K562 (cell line): ENCODE data around the gene POLK. TPM values are rescaled to one million over a fixed set of nuclear protein-coding genes. Genes with fewer than 3 reads are reported as not detected.

Source experiments
- BRD4 ChIP-seq: fragments of 200-600 bp; sonication (generic); IDR thresholded peaks from 2 replicates; pipeline ENCODE4 v1.6.1; 2017; ENCODE audit warnings: inconsistent platforms
- CHD7 ChIP-seq: fragments of 200-600 bp; sonication (generic); IDR thresholded peaks from one replicate; pipeline ENCODE4 v1.6.1; 2012; ENCODE audit warnings: mild to moderate bottlenecking, low read depth, low read length, inconsistent platforms
- MAFK ChIP-seq: IDR thresholded peaks from 2 replicates; pipeline ENCODE4 v1.6.1; 2011; ENCODE audit warnings: low read length, improper control_type of control experiment
- MYNN ChIP-seq, 2 experiments: sonication (generic); formaldehyde crosslinking in 1 of 2; IDR thresholded peaks; 2 replicates each; pipeline versions ENCODE4 v1.5.0 to v1.6.1; 2016 to 2020; ENCODE audit warnings: antibody characterized with exemption in 1 of 2, missing genetic modification reagents in 1 of 2
- NFATC3 ChIP-seq: fragments of 450-650 bp; IDR thresholded peaks from 2 replicates; pipeline ENCODE4 v1.6.1; 2017; ENCODE audit warnings: mild to moderate bottlenecking
- PBX2 ChIP-seq, 2 experiments: IDR thresholded peaks in 1 of 2; conservative IDR thresholded peaks in 1 of 2; 2 replicates each; pipeline ENCODE4 v1.6.1; 2016; ENCODE audit warnings: low read depth in 2 of 2, mild to moderate bottlenecking in 1 of 2, missing compliant biosample characterization in 1 of 2, missing genetic modification characterization in 1 of 2, moderate library complexity in 1 of 2
- PHB ChIP-seq: fragments of 250-450 bp; sonication (Bioruptor Pico); IDR thresholded peaks from 2 replicates; pipeline ENCODE4 v1.5.0; 2021
- PRMT5 ChIP-seq: sonication (generic); formaldehyde crosslinking; IDR thresholded peaks from 2 replicates; pipeline ENCODE4 v1.5.0; 2020; ENCODE audit warnings: missing genetic modification reagents
- RBM22 ChIP-seq: fragments of 200-400 bp; formaldehyde crosslinking; IDR thresholded peaks from 2 replicates; pipeline ENCODE4 v1.6.1; 2018; ENCODE audit warnings: low read length, low read depth; ENCODE audit not compliant: poor library complexity, severe bottlenecking
- RCOR1 ChIP-seq, 2 experiments: IDR thresholded peaks; 2 replicates each; pipeline ENCODE4 v1.6.1; 2012; ENCODE audit warnings: low read depth in 2 of 2, low read length in 2 of 2, borderline replicate concordance in 1 of 2, improper control_type of control experiment in 1 of 2
- TRIM24 ChIP-seq, 2 experiments: fragments of 450-650 bp; IDR thresholded peaks; 2 replicates each; pipeline ENCODE4 v1.6.1; 2016
- ZNF224 ChIP-seq: sonication (generic); formaldehyde crosslinking; IDR thresholded peaks from 2 replicates; pipeline ENCODE4 v1.8.0; 2022; ENCODE audit warnings: mild to moderate bottlenecking, missing genetic modification reagents
- ZNF232 ChIP-seq: sonication (generic); formaldehyde crosslinking; IDR thresholded peaks from 2 replicates; pipeline ENCODE4 v1.8.0; 2022; ENCODE audit warnings: mild to moderate bottlenecking, missing genetic modification reagents
- ZNF75A ChIP-seq: fragments of 450-650 bp; formaldehyde crosslinking; IDR thresholded peaks from 2 replicates; pipeline ENCODE4 v1.4.0; 2020; ENCODE audit warnings: mild to moderate bottlenecking
- polyA plus RNA-seq, 8 experiments: library from polyadenylated mRNA; depleted of rRNA in 4 of 8; stranded (reverse) in 5 of 8; unstranded in 3 of 8; fragments of >200 nt; fragmentation: Nextera tagmentation in 2 of 8; fragmentation: Illumina TruSeq in 1 of 8; extraction: Ambion mirVana in 2 of 8; extraction: Trizol in 1 of 8; gene quantifications; 2 replicates each; pipeline versions ENCODE4 v1.2.1 to v1.2.3, GENCODE V29; 2011 to 2014; ENCODE audit warnings: inconsistent platforms in 1 of 8, missing spikeins in 1 of 8
- total RNA-seq, 7 experiments: library from RNA; depleted of rRNA in 6 of 7; stranded (reverse); fragments of >200 nt in 6 of 7; fragmentation: Illumina TruSeq in 2 of 7; extraction: Trizol in 2 of 7; gene quantifications; 2 replicates each; pipeline versions ENCODE4 v1.2.1 to v1.2.3, GENCODE V29; 2011 to 2021; ENCODE audit warnings: low replicate concordance in 1 of 7

The POLK gene
- total and polyA plus RNA-seq, 9 of the 15 experiments (the other 6 are each of a cell fraction or from before 2014, with no cell fraction given): 6.1 to 31.6 (median 16.5) TPM

GRCh38 chr5:75612226-75612569, 100.5 kb downstream of the POLK start (continued):
- TF ChIP-seq RBM22: no peak
- no peak for TF ChIP-seq PHB (CRISPR knock-in tag)
- TF ChIP-seq MAFK: no peak
- TF ChIP-seq MYNN (IDR thresholded peaks at IDR 0.05): no peak
- no peak for TF ChIP-seq MYNN (CRISPR knock-in tag; IDR thresholded peaks at IDR 0.05)
- TF ChIP-seq TRIM24 (IDR thresholded peaks at IDR 0.05): no peak
- no peak for TF ChIP-seq PRMT5
- no peak for TF ChIP-seq NFATC3
- TF ChIP-seq CHD7: no peak
- TF ChIP-seq BRD4: no peak
- TF ChIP-seq ZNF224 (CRISPR knock-in tag): no peak
- TF ChIP-seq PBX2 (CRISPR knock-in tag; IDR thresholded peaks at IDR 0.05; ENCODE audit: low read depth): no peak
- no peak for TF ChIP-seq PBX2 (tag; conservative IDR thresholded peaks at IDR 0.05; ENCODE audit: low read depth)
- TF ChIP-seq ZNF75A (CRISPR knock-in tag): no peak
- TF ChIP-seq ZNF232 (CRISPR knock-in tag): no peak
- TF ChIP-seq RCOR1 (IDR thresholded peaks at IDR 0.05; ENCODE audit: borderline replicate concordance in 1 of 2, low read depth in 2 of 2, low read length in 2 of 2): no peak
